HG03159 (cell line): ENCODE results near the gene MARK4.

Source experiments
- ATAC-seq: cut with Tn5 transposase; IDR thresholded peaks from one replicate; pipeline ENCODE4 v1.9.1; 2021; ENCODE audit warnings: mild to moderate bottlenecking, moderate library complexity; ENCODE audit not compliant: unreplicated experiment

The MARK4 gene

GRCh38 chr19:45354241-45354842, 103.3 kb downstream of the MARK4 start:
- no peak for ATAC-seq
